GM23338 (cell line): ENCODE data around the gene SLC9A2.

ENCODE experiments used
- CREB1 ChIP-seq: fragments of 250-450 bp; sonication (Bioruptor Pico); IDR thresholded peaks from 2 replicates; pipeline ENCODE4 v1.5.0; 2020; ENCODE audit warnings: low read depth, mild to moderate bottlenecking, moderate library complexity
- EZH2 ChIP-seq: fragments of 200-600 bp; sonication (generic); IDR thresholded peaks from one replicate; pipeline ENCODE4 v1.8.0; 2017; ENCODE audit warnings: antibody characterized with exemption, mild to moderate bottlenecking, low read depth; ENCODE audit not compliant: unreplicated experiment
- EZH2phosphoT487 ChIP-seq: fragments of 200-600 bp; sonication (generic); IDR thresholded peaks from one replicate; pipeline ENCODE4 v1.8.1; 2018; ENCODE audit warnings: antibody characterized with exemption; ENCODE audit not compliant: unreplicated experiment
- JUNB ChIP-seq: IDR thresholded peaks from one replicate; pipeline ENCODE4 v1.6.1; 2016; ENCODE audit warnings: antibody characterized with exemption; ENCODE audit not compliant: unreplicated experiment
- POLR2AphosphoS5 ChIP-seq: IDR thresholded peaks from 2 replicates; pipeline ENCODE4 v1.6.1; 2016; ENCODE audit warnings: antibody characterized with exemption, low read depth
- ZNF114 ChIP-seq: fragments of 250-450 bp; sonication (Bioruptor Pico); IDR thresholded peaks from 2 replicates; pipeline ENCODE4 v1.5.0; 2020; ENCODE audit warnings: mild to moderate bottlenecking, moderate library complexity
- TF ChIP-seq, protein P1 (sequence below), 2 experiments: fragments of 200-600 bp in 1 of 2; sonication (generic) in 1 of 2; conservative IDR thresholded peaks; 2 replicates each; pipeline versions ENCODE4 v1.5.1 to v1.6.1; 2016 to 2017; ENCODE audit warnings: antibody characterized with exemption in 2 of 2, low read depth in 2 of 2, mild to moderate bottlenecking in 2 of 2, moderate library complexity in 1 of 2
- TF ChIP-seq, protein P2 (sequence below): IDR thresholded peaks from one replicate; pipeline ENCODE4 v1.6.1; 2018; ENCODE audit warnings: antibody characterized with exemption; ENCODE audit not compliant: unreplicated experiment
- TF ChIP-seq, protein P3 (sequence below): IDR thresholded peaks from 2 replicates; pipeline ENCODE4 v1.6.1; 2016; ENCODE audit warnings: antibody characterized with exemption
- TF ChIP-seq, protein P4 (sequence below): fragments of 250-450 bp; sonication (Bioruptor Pico); IDR thresholded peaks from 2 replicates; pipeline ENCODE4 v1.5.0; 2020; ENCODE audit warnings: mild to moderate bottlenecking, moderate library complexity

DNA sequence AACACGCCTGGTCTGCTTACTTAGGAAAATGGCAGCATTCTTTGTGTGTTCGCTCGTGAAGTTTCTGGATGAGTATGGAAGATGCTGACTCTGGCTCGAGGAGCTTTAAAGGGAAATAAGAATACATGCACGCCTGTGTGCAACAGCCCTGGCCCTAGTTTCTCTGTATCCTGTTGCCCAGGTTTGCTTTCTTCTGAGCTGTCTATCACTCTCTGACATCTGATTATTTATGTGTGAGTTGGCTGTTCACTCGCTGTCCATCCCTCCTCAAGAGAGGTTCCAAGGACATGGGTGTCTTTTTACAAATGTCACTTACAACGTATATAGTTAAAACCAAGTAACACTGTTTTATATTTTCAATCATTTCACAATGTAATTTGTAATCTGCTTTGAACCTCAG lies 16.0 kb downstream of the SLC9A2 start:
- TF ChIP-seq, protein P1, sequence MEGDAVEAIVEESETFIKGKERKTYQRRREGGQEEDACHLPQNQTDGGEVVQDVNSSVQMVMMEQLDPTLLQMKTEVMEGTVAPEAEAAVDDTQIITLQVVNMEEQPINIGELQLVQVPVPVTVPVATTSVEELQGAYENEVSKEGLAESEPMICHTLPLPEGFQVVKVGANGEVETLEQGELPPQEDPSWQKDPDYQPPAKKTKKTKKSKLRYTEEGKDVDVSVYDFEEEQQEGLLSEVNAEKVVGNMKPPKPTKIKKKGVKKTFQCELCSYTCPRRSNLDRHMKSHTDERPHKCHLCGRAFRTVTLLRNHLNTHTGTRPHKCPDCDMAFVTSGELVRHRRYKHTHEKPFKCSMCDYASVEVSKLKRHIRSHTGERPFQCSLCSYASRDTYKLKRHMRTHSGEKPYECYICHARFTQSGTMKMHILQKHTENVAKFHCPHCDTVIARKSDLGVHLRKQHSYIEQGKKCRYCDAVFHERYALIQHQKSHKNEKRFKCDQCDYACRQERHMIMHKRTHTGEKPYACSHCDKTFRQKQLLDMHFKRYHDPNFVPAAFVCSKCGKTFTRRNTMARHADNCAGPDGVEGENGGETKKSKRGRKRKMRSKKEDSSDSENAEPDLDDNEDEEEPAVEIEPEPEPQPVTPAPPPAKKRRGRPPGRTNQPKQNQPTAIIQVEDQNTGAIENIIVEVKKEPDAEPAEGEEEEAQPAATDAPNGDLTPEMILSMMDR (conservative IDR thresholded peaks at IDR 0.05; ENCODE audit: low read depth in 2 of 2), result no peak
- no peak for TF ChIP-seq EZH2
- TF ChIP-seq, protein P2, sequence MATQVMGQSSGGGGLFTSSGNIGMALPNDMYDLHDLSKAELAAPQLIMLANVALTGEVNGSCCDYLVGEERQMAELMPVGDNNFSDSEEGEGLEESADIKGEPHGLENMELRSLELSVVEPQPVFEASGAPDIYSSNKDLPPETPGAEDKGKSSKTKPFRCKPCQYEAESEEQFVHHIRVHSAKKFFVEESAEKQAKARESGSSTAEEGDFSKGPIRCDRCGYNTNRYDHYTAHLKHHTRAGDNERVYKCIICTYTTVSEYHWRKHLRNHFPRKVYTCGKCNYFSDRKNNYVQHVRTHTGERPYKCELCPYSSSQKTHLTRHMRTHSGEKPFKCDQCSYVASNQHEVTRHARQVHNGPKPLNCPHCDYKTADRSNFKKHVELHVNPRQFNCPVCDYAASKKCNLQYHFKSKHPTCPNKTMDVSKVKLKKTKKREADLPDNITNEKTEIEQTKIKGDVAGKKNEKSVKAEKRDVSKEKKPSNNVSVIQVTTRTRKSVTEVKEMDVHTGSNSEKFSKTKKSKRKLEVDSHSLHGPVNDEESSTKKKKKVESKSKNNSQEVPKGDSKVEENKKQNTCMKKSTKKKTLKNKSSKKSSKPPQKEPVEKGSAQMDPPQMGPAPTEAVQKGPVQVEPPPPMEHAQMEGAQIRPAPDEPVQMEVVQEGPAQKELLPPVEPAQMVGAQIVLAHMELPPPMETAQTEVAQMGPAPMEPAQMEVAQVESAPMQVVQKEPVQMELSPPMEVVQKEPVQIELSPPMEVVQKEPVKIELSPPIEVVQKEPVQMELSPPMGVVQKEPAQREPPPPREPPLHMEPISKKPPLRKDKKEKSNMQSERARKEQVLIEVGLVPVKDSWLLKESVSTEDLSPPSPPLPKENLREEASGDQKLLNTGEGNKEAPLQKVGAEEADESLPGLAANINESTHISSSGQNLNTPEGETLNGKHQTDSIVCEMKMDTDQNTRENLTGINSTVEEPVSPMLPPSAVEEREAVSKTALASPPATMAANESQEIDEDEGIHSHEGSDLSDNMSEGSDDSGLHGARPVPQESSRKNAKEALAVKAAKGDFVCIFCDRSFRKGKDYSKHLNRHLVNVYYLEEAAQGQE, result no peak
- TF ChIP-seq, protein P3, sequence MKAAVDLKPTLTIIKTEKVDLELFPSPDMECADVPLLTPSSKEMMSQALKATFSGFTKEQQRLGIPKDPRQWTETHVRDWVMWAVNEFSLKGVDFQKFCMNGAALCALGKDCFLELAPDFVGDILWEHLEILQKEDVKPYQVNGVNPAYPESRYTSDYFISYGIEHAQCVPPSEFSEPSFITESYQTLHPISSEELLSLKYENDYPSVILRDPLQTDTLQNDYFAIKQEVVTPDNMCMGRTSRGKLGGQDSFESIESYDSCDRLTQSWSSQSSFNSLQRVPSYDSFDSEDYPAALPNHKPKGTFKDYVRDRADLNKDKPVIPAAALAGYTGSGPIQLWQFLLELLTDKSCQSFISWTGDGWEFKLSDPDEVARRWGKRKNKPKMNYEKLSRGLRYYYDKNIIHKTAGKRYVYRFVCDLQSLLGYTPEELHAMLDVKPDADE, result no peak
- no peak for TF ChIP-seq POLR2AphosphoS5
- TF ChIP-seq EZH2phosphoT487, result no peak
- no peak for TF ChIP-seq CREB1 (CRISPR knock-in tag)
- no peak for TF ChIP-seq JUNB
- no peak for TF ChIP-seq ZNF114 (CRISPR knock-in tag)
- TF ChIP-seq, protein P4, sequence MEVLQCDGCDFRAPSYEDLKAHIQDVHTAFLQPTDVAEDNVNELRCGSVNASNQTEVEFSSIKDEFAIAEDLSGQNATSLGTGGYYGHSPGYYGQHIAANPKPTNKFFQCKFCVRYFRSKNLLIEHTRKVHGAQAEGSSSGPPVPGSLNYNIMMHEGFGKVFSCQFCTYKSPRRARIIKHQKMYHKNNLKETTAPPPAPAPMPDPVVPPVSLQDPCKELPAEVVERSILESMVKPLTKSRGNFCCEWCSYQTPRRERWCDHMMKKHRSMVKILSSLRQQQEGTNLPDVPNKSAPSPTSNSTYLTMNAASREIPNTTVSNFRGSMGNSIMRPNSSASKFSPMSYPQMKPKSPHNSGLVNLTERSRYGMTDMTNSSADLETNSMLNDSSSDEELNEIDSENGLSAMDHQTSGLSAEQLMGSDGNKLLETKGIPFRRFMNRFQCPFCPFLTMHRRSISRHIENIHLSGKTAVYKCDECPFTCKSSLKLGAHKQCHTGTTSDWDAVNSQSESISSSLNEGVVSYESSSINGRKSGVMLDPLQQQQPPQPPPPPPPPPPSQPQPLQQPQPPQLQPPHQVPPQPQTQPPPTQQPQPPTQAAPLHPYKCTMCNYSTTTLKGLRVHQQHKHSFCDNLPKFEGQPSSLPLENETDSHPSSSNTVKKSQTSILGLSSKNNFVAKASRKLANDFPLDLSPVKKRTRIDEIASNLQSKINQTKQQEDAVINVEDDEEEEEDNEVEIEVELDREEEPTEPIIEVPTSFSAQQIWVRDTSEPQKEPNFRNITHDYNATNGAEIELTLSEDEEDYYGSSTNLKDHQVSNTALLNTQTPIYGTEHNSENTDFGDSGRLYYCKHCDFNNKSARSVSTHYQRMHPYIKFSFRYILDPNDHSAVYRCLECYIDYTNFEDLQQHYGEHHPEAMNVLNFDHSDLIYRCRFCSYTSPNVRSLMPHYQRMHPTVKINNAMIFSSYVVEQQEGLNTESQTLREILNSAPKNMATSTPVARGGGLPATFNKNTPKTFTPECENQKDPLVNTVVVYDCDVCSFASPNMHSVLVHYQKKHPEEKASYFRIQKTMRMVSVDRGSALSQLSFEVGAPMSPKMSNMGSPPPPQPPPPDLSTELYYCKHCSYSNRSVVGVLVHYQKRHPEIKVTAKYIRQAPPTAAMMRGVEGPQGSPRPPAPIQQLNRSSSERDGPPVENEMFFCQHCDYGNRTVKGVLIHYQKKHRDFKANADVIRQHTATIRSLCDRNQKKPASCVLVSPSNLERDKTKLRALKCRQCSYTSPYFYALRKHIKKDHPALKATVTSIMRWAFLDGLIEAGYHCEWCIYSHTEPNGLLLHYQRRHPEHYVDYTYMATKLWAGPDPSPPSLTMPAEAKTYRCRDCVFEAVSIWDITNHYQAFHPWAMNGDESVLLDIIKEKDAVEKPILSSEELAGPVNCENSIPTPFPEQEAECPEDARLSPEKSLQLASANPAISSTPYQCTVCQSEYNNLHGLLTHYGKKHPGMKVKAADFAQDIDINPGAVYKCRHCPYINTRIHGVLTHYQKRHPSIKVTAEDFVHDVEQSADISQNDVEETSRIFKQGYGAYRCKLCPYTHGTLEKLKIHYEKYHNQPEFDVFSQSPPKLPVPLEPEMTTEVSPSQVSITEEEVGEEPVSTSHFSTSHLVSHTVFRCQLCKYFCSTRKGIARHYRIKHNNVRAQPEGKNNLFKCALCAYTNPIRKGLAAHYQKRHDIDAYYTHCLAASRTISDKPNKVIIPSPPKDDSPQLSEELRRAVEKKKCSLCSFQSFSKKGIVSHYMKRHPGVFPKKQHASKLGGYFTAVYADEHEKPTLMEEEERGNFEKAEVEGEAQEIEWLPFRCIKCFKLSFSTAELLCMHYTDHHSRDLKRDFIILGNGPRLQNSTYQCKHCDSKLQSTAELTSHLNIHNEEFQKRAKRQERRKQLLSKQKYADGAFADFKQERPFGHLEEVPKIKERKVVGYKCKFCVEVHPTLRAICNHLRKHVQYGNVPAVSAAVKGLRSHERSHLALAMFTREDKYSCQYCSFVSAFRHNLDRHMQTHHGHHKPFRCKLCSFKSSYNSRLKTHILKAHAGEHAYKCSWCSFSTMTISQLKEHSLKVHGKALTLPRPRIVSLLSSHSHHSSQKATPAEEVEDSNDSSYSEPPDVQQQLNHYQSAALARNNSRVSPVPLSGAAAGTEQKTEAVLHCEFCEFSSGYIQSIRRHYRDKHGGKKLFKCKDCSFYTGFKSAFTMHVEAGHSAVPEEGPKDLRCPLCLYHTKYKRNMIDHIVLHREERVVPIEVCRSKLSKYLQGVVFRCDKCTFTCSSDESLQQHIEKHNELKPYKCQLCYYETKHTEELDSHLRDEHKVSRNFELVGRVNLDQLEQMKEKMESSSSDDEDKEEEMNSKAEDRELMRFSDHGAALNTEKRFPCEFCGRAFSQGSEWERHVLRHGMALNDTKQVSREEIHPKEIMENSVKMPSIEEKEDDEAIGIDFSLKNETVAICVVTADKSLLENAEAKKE (CRISPR knock-in tag), result no peak
